Ascending aorta (tissue), 2 donors: ENCODE data around the gene P3H1. TPM values are rescaled to one million over a fixed set of nuclear protein-coding genes. Genes with fewer than 3 reads are reported as not detected.
"Not testable (repeated sequence)": the region's sequence is repeated elsewhere in the genome, so short reads cannot be mapped to it uniquely, and the experiment has no call there.

Source experiments
- DNase-seq, 2 donors: peaks; one replicate each; pipeline ENCODE4 v3.0.0-alpha.2; 2019; ENCODE audit warnings: low spot score in 2 of 2
- H3K27ac ChIP-seq, 2 donors: fragments of 200-600 bp; sonication (generic); one replicate each; pipeline ENCODE4 v1.5.1; 2016 to 2017; ENCODE audit warnings: mild to moderate bottlenecking in 1 of 2
- H3K27me3 ChIP-seq: fragments of 200-600 bp; sonication (generic); one replicate; pipeline ENCODE4 v1.5.1; 2017
- H3K36me3 ChIP-seq, 2 donors: fragments of 200-600 bp; sonication (generic); one replicate each; pipeline ENCODE4 v1.5.1; 2016
- H3K4me1 ChIP-seq, 2 donors: fragments of 200-600 bp; sonication (generic); one replicate each; pipeline ENCODE4 v1.5.1; 2016 to 2017; ENCODE audit warnings: mild to moderate bottlenecking in 1 of 2
- H3K4me3 ChIP-seq, 2 donors: fragments of 200-600 bp; sonication (generic); one replicate each; pipeline ENCODE4 v1.5.1; 2016 to 2017; ENCODE audit warnings: mild to moderate bottlenecking in 1 of 2
- H3K9me3 ChIP-seq, 2 donors: fragments of 200-600 bp; sonication (generic); one replicate each; pipeline ENCODE4 v1.5.1; 2016
- intact Hi-C: fragments of 100-400 bp; cut with DNase I; formaldehyde crosslinking; loops from one replicate; pipeline ENCODE4 v1.15.1; 2023
- total RNA-seq: library from RNA; depleted of rRNA; stranded (reverse); fragments of >200 nt; gene quantifications from one replicate; pipeline ENCODE4 v1.1.0, GENCODE V29; 2016
- TF ChIP-seq, protein P1 (sequence below), 3 experiments: fragments of 200-600 bp in 2 of 3; fragments of 450-650 bp in 1 of 3; sonication (generic) in 2 of 3; IDR thresholded peaks; one replicate each; pipeline ENCODE4 v1.5.1; 2016 to 2019; ENCODE audit warnings: antibody characterized with exemption in 3 of 3, mild to moderate bottlenecking in 1 of 3, moderate library complexity in 1 of 3

Gene P3H1
- total RNA-seq, 1 donor from 2014 or later: 72.2 TPM

GRCh38 chr1:42723511-42723910, 43.3 kb downstream of the P3H1 start:
- Histone ChIP-seq H3K4me3 (no peak overlapping the region), H3K27ac (no peak overlapping the region), H3K9me3 (no peaks in the 10 kb centered on the region), H3K27me3 (no peaks in the 10 kb centered on the region), H3K36me3 (peaks cover 0 to 3% of the 10 kb centered on the region in 2 donors), H3K4me1 (no peaks in the 10 kb centered on the region)
- no peak for DNase-seq
- intact Hi-C loops: no loop called here
- TF ChIP-seq, protein P1, sequence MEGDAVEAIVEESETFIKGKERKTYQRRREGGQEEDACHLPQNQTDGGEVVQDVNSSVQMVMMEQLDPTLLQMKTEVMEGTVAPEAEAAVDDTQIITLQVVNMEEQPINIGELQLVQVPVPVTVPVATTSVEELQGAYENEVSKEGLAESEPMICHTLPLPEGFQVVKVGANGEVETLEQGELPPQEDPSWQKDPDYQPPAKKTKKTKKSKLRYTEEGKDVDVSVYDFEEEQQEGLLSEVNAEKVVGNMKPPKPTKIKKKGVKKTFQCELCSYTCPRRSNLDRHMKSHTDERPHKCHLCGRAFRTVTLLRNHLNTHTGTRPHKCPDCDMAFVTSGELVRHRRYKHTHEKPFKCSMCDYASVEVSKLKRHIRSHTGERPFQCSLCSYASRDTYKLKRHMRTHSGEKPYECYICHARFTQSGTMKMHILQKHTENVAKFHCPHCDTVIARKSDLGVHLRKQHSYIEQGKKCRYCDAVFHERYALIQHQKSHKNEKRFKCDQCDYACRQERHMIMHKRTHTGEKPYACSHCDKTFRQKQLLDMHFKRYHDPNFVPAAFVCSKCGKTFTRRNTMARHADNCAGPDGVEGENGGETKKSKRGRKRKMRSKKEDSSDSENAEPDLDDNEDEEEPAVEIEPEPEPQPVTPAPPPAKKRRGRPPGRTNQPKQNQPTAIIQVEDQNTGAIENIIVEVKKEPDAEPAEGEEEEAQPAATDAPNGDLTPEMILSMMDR (IDR thresholded peaks at IDR 0.05): no peak

DNA sequence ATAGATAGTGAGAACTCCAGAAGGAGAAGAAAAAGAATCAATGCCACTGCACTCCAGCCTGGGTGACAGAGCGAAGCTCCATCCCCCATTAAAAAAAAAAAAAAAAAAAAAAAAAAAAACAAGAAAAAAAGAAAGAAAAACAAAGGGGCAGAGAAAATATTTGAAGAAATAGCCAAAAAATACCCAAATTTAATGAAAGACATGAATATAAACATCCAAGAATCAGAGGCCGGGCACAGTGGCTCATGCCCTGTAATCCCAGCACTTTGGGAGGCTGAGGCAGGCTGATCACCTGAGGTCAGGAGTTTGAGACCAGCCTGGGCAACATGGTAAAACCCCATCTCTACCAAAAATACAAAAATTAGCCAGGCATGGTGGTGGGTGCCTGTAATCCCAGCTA, 44.4 kb downstream of the P3H1 start:
- H3K27ac ChIP-seq, H3K36me3 ChIP-seq, DNase-seq, H3K9me3 ChIP-seq, H3K4me3 ChIP-seq, H3K27me3 ChIP-seq, intact Hi-C loops, H3K4me1 ChIP-seq: not testable (repeated sequence)

GRCh38 chr1:42721926-42722325, 44.9 kb downstream of the P3H1 start:
- Histone ChIP-seq H3K4me3 (no peak overlapping the region), H3K36me3 (peaks cover 0 to 10% of the 10 kb centered on the region in 2 donors), H3K9me3 (no peaks in the 10 kb centered on the region), H3K27ac (no peak overlapping the region), H3K4me1 (no peaks in the 10 kb centered on the region), H3K27me3 (no peaks in the 10 kb centered on the region)
- intact Hi-C loops: no loop called here
- TF ChIP-seq, protein P1 (IDR thresholded peaks at IDR 0.05): no peak
- DNase-seq: no peak

GRCh38 chr1:42720868-42721267, 46.0 kb downstream of the P3H1 start:
- intact Hi-C loops: no loop called here
- Histone ChIP-seq H3K36me3 (peaks cover 0 to 10% of the 10 kb centered on the region in 2 donors), H3K27me3 (no peaks in the 10 kb centered on the region), H3K27ac (no peak overlapping the region), H3K4me1 (no peaks in the 10 kb centered on the region), H3K4me3 (no peak overlapping the region), H3K9me3 (no peaks in the 10 kb centered on the region)
- DNase-seq: no peak
- TF ChIP-seq, protein P1 (IDR thresholded peaks at IDR 0.05): no peak

- intact Hi-C loops, H3K27ac ChIP-seq, H3K4me3 ChIP-seq, DNase-seq, H3K27me3 ChIP-seq, H3K4me1 ChIP-seq: not testable (repeated sequence)
- peaks cover 0 to 43% of the 10 kb centered on the region in 2 donors for H3K36me3 ChIP-seq
- H3K9me3 ChIP-seq: peaks cover 13 to 16% of the 10 kb centered on the region in 2 donors
Observed at GRCh38 chr1:42714441-42714840, 52.4 kb downstream of the P3H1 start.

DNA sequence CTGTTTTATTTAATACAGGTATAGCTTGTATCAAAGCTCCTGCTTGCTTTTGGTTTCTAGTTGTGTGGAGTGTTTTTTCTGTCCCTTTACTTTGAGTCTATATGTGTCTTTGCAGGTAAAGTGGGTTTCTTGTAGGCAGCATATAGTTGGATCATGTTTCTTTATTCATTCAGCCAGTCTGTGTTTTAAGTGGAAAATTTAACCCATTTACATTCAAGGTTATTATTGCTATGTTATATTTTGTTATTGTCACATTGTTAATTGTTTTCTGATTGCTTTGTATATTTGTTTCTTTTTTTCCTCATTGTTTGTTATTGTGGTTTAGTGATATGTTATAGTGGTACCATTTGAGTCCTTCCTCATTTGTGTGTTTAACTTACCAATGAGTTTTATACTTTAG, 53.5 kb downstream of the P3H1 start:
- TF ChIP-seq, protein P1 (IDR thresholded peaks at IDR 0.05): no peak
- Histone ChIP-seq H3K27ac (no peak overlapping the region), H3K27me3 (no peaks in the 10 kb centered on the region), H3K9me3 (peaks cover 13 to 16% of the 10 kb centered on the region in 2 donors), H3K4me3 (no peak overlapping the region), H3K36me3 (peaks cover 0 to 39% of the 10 kb centered on the region in 2 donors), H3K4me1 (no peaks in the 10 kb centered on the region)
- DNase-seq: no peak
- intact Hi-C loops: no loop called here

GRCh38 chr1:42712808-42713207, 54.0 kb downstream of the P3H1 start:
- peaks cover 0 to 39% of the 10 kb centered on the region in 2 donors for H3K36me3 ChIP-seq
- intact Hi-C loops, DNase-seq: not testable (repeated sequence)

More at GRCh38 chr1:42712808-42713207, 54.0 kb downstream of the P3H1 start:
- H3K4me3 ChIP-seq, H3K27me3 ChIP-seq, H3K27ac ChIP-seq, H3K4me1 ChIP-seq: not testable (repeated sequence)
- peaks cover 13 to 16% of the 10 kb centered on the region in 2 donors for H3K9me3 ChIP-seq
